ENCODE measurements around the gene RNF38.

GRCh38 chr9:36306471-36307306 lies 93.4 kb downstream of the RNF38 start:
- TF ChIP-seq CTCF (IDR thresholded peaks at IDR 0.05; ENCODE audit: poor library complexity): no peak
- no peak for TF ChIP-seq EZH2 (IDR thresholded peaks at IDR 0.05; ENCODE audit: borderline replicate concordance)

All from hepatocyte (in vitro differentiated cells).